ENCODE results near the gene CACNA2D2. TPM values are rescaled to one million over a fixed set of nuclear protein-coding genes. Genes with fewer than 3 reads are reported as not detected.

The CACNA2D2 gene
- total and polyA plus RNA-seq, 2 of the 4 experiments (the other 2 are of a cell fraction) = 0.15 TPM; not detected in 1

- WGBS, 2 experiments (ENCODE audit: extremely low coverage in 2 of 2, insufficient read length in 1 of 2) = 38% methylated on average over 1 of the region's 4 CpGs; no CpG with 5 or more reads in 1 of the 2 experiments
Observed at GRCh38 chr3:50415061-50415460, 88.4 kb downstream of the CACNA2D2 start.

More at GRCh38 chr3:50415061-50415460, 88.4 kb downstream of the CACNA2D2 start:
- Histone ChIP-seq H2AFZ (replicated peaks; ENCODE audit: low read length, poor library complexity) (no peak overlapping the region), H3K56ac (ENCODE audit: extremely low read depth, insufficient read depth, low read length) (no peak overlapping the region), H2BK120ac (ENCODE audit: low read depth, low read length) (no peak overlapping the region), H3K4me3 (ENCODE audit: insufficient read depth, low read depth, low read length) (no peak overlapping the region), H2AK9ac (replicated peaks; ENCODE audit: low read depth, low read length, poor library complexity) (no peak overlapping the region), H2AK5ac (ENCODE audit: low read depth, low read length) (no peak overlapping the region), H3K36me3 (ENCODE audit: control insufficient read depth, insufficient read depth, low read length) (no peaks in the 10 kb centered on the region), H3K27ac (ENCODE audit: insufficient read depth, low read length) (no peak overlapping the region), H4K20me1 (ENCODE audit: insufficient read depth, low read length) (no peaks in the 10 kb centered on the region), H3K4me2 (ENCODE audit: low read depth, low read length) (no peak overlapping the region), H3K23ac (ENCODE audit: low read depth, low read length) (no peak overlapping the region), H2BK5ac (ENCODE audit: low read depth, low read length, poor library complexity, severe bottlenecking) (no peak overlapping the region), H2BK20ac (ENCODE audit: low read depth, low read length) (no peak overlapping the region), H3K14ac (replicated peaks; ENCODE audit: low read depth, low read length) (no peak overlapping the region), H3K4ac (ENCODE audit: low read depth, low read length) (no peak overlapping the region), H3K79me1 (ENCODE audit: low read depth in 1 of 2, low read length in 2 of 2) (no peaks in the 10 kb centered on the region), H3K4me1 (ENCODE audit: control insufficient read depth, insufficient read depth, low read length) (no peaks in the 10 kb centered on the region), H4K91ac (ENCODE audit: insufficient read depth, low read depth, low read length) (no peak overlapping the region), H3K18ac (ENCODE audit: low read depth, low read length) (no peak overlapping the region), H2BK15ac (ENCODE audit: low read depth, low read length) (no peak overlapping the region), H3K9me3 (ENCODE audit: control insufficient read depth, insufficient read depth, low read length) (no peaks in the 10 kb centered on the region), H3K9ac (ENCODE audit: low read depth, low read length) (no peak overlapping the region), H4K5ac (ENCODE audit: low read depth, low read length) (no peak overlapping the region), H4K8ac (ENCODE audit: low read depth in 2 of 2, low read length in 2 of 2) (no peak overlapping the region), H3K27me3 (ENCODE audit: control insufficient read depth, insufficient read depth, low read length) (peaks cover 30% of the 10 kb centered on the region), H3K9me1 (ENCODE audit: insufficient read depth, low read length) (no peaks in the 10 kb centered on the region; the same call in 1 of the 2 replicates)
- no TSS peak for BruUV-seq (replicated peaks)
- ATAC-seq (ENCODE audit: low read depth) (no peak), DNase-seq (no peak)
- TF ChIP-seq SMC3 (IDR thresholded peaks at IDR 0.05; ENCODE audit: low read depth, low read length) (no peak), MAFK (IDR thresholded peaks at IDR 0.05; ENCODE audit: low read depth, low read length) (no peak), USF2 (IDR thresholded peaks at IDR 0.05; ENCODE audit: low read depth, low read length) (no peak), CEBPB (IDR thresholded peaks at IDR 0.05; ENCODE audit: low read depth, low read length) (no peak), RCOR1 (IDR thresholded peaks at IDR 0.05; ENCODE audit: insufficient replicate concordance, low read length) (no peak), BHLHE40 (IDR thresholded peaks at IDR 0.05; ENCODE audit: low read depth, low read length) (no peak), CTCF (conservative IDR thresholded peaks at IDR 0.05; ENCODE audit: low read depth, low read length) (no peak), MXI1 (IDR thresholded peaks at IDR 0.05; ENCODE audit: borderline replicate concordance, low read depth, low read length) (no peak)
- dilution Hi-C loops (cut with HindIII; ENCODE audit: low sequenced_read_pairs, unreplicated experiment) (no loop called here), in situ Hi-C loops (cut with MboI; ENCODE audit: low sequenced_read_pairs) (no loop called here), intact Hi-C loops (cut with micrococcal nuclease) (no loop called here)
- POLR2A ChIA-PET (ENCODE audit: unreplicated experiment) = no interaction called here
- CTCF ChIA-PET = no interaction called here
